ENCODE measurements around the gene MTHFD1L.

DNA sequence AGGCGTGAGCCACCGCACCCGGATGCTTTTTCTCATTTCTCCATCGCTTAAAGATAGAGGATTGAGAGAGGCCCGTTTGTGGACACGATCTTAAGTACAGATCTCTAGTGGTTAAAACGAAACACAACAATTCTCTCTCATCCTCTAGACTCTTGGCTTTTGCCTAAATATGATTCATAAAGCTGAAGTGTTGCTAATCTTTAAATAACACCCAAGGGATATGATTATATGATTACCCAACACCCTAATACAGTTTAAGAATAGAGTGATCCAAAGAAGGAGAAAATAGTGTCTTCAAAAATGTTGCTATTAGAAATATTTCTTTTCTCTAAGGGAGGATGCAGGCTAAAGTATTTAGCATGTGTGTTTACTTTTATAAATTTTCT is 50.4 kb downstream of the MTHFD1L start:
- no peak for TF ChIP-seq ZNF565 (CRISPR knock-in tag; conservative IDR thresholded peaks at IDR 0.05; ENCODE audit: low read depth)
- no peak for TF ChIP-seq TCF4 (CRISPR knock-in tag; IDR thresholded peaks at IDR 0.05; ENCODE audit: borderline replicate concordance)
- TF ChIP-seq ZFP3 (CRISPR knock-in tag; IDR thresholded peaks at IDR 0.05) = no peak
- TF ChIP-seq CSRNP3 (CRISPR knock-in tag; IDR thresholded peaks at IDR 0.05) = no peak
- TF ChIP-seq RARB (CRISPR knock-in tag; IDR thresholded peaks at IDR 0.05) = no peak
- TF ChIP-seq GLIS3 (CRISPR knock-in tag; IDR thresholded peaks at IDR 0.05) = no peak
- TF ChIP-seq BACH2 (CRISPR knock-in tag; IDR thresholded peaks at IDR 0.05; ENCODE audit: borderline replicate concordance) = no peak

Data from SK-N-SH treated with all-trans-retinoic acid at 6 μM for 48 hours (cell line).